NCI-H2081 treated with DMSO at 0.1 percent for 48 hours (cell line): Measurements from ENCODE around the gene DPF3.

Experiments
- DNase-seq: peaks from one replicate; lab custom pipeline; 2025; lab: John Stamatoyannopoulos, UW

DPF3 gene

GRCh38 chr14:72714871-72715214 is 179.1 kb downstream of the DPF3 start:
- no peak for DNase-seq

- DNase-seq: no peak
These were observed 179.8 kb downstream of the DPF3 start for GRCh38 chr14:72714094-72714493.

- no peak for DNase-seq
These were observed 182.0 kb downstream of the DPF3 start for GRCh38 chr14:72711936-72712335.

GRCh38 chr14:72709916-72710611 is 183.8 kb downstream of the DPF3 start:
- DNase-seq: no peak

GRCh38 chr14:72708708-72709475 is 185.0 kb downstream of the DPF3 start:
- no peak for DNase-seq

- no peak for DNase-seq
These were observed 185.7 kb downstream of the DPF3 start for GRCh38 chr14:72708222-72708621.

GRCh38 chr14:72706485-72706884 is 187.4 kb downstream of the DPF3 start:
- no peak for DNase-seq

GRCh38 chr14:72704502-72704901 is 189.4 kb downstream of the DPF3 start:
- no peak for DNase-seq

GRCh38 chr14:72701605-72702004 is 192.3 kb downstream of the DPF3 start:
- DNase-seq: no peak

- no peak for DNase-seq
These were observed 192.7 kb downstream of the DPF3 start for GRCh38 chr14:72701237-72701565.

GRCh38 chr14:72700338-72701236 is 193.3 kb downstream of the DPF3 start:
- no peak for DNase-seq

- DNase-seq: no peak
These were observed 194.0 kb downstream of the DPF3 start for GRCh38 chr14:72699852-72700257.

GRCh38 chr14:72699443-72699842 is 194.5 kb downstream of the DPF3 start:
- DNase-seq: no peak

- no peak for DNase-seq
These were observed 201.2 kb downstream of the DPF3 start for GRCh38 chr14:72692696-72693095.

GRCh38 chr14:72690324-72690723 is 203.6 kb downstream of the DPF3 start:
- DNase-seq: no peak

- no peak for DNase-seq
These were observed 204.8 kb downstream of the DPF3 start for GRCh38 chr14:72688990-72689671.

- no peak for DNase-seq
These were observed 207.1 kb downstream of the DPF3 start for GRCh38 chr14:72686832-72687231.

- DNase-seq: no peak
These were observed 207.8 kb downstream of the DPF3 start for GRCh38 chr14:72686101-72686500.

- DNase-seq: no peak
These were observed 208.4 kb downstream of the DPF3 start for GRCh38 chr14:72685456-72685855.

- no peak for DNase-seq
These were observed 210.1 kb downstream of the DPF3 start for GRCh38 chr14:72683787-72684186.

- DNase-seq: no peak
These were observed 211.7 kb downstream of the DPF3 start for GRCh38 chr14:72682188-72682587.
